Mesenchymal stem cell (in vitro differentiated cells and primary cell): ENCODE data around the gene NRG2.

Experiments
- DNase-seq: peaks from one replicate; pipeline ENCODE4 v3.0.0-alpha.2; 2013
- H2AFZ ChIP-seq: one replicate; pipeline ENCODE4 v1.6.1; 2013; ENCODE audit warnings: low read depth, mild to moderate bottlenecking, control low read depth, inconsistent platforms, low read length, moderate library complexity
- H2AK5ac ChIP-seq: 2 replicates; pipeline ENCODE4 v1.6.1; 2013; ENCODE audit warnings: low read length, moderate library complexity, mild to moderate bottlenecking, inconsistent platforms; ENCODE audit not compliant: severe bottlenecking
- H2BK120ac ChIP-seq: one replicate; pipeline ENCODE4 v1.6.1; 2013; ENCODE audit warnings: low read depth, mild to moderate bottlenecking, inconsistent platforms, low read length, moderate library complexity
- H2BK12ac ChIP-seq, 2 experiments: one replicate each; pipeline ENCODE4 v1.6.1; 2013; ENCODE audit warnings: inconsistent platforms in 2 of 2, low read length in 2 of 2, mild to moderate bottlenecking in 2 of 2, moderate library complexity in 2 of 2, control low read depth in 1 of 2
- H2BK15ac ChIP-seq: one replicate; pipeline ENCODE4 v1.6.1; 2013; ENCODE audit warnings: mild to moderate bottlenecking, low read depth, inconsistent platforms; ENCODE audit not compliant: poor library complexity, severe bottlenecking
- H2BK5ac ChIP-seq: 2 replicates; pipeline ENCODE4 v1.6.1; 2013; ENCODE audit warnings: low read depth, mild to moderate bottlenecking, low read length, control low read depth, inconsistent platforms; ENCODE audit not compliant: poor library complexity, severe bottlenecking
- H3K14ac ChIP-seq, 2 experiments: one replicate each; pipeline ENCODE4 v1.6.1; 2013; ENCODE audit warnings: inconsistent platforms in 2 of 2, low read length in 2 of 2, control low read depth in 1 of 2, mild to moderate bottlenecking in 1 of 2, moderate library complexity in 1 of 2
- H3K18ac ChIP-seq, 2 experiments: one replicate each; pipeline ENCODE4 v1.6.1; 2013; ENCODE audit warnings: inconsistent platforms in 2 of 2, low read length in 2 of 2, control low read depth in 1 of 2, low read depth in 1 of 2, mild to moderate bottlenecking in 1 of 2
- H3K23ac ChIP-seq, 2 experiments: one replicate each; pipeline ENCODE4 v1.6.1; 2013; ENCODE audit warnings: inconsistent platforms in 2 of 2, low read length in 2 of 2, mild to moderate bottlenecking in 2 of 2, moderate library complexity in 2 of 2, control low read depth in 1 of 2
- H3K27ac ChIP-seq: 2 replicates; pipeline ENCODE4 v1.5.1; 2013; ENCODE audit warnings: mild to moderate bottlenecking, moderate library complexity, low read length, control low read depth, inconsistent platforms; ENCODE audit not compliant: poor library complexity, severe bottlenecking
- H3K27me3 ChIP-seq, 2 experiments: 2 replicates each; pipeline versions ENCODE4 v1.6.1 to v1.7.0; 2013; ENCODE audit warnings: low read length in 2 of 2, mild to moderate bottlenecking in 2 of 2, moderate library complexity in 2 of 2, control low read depth in 1 of 2, inconsistent platforms in 1 of 2; ENCODE audit not compliant: control insufficient read depth in 1 of 2, insufficient read depth in 1 of 2
- H3K36me3 ChIP-seq, 2 experiments: 2 replicates each; pipeline versions ENCODE4 v1.6.1 to v1.7.0; 2013; ENCODE audit warnings: low read length in 2 of 2, control low read depth in 1 of 2, inconsistent platforms in 1 of 2, low read depth in 1 of 2, mild to moderate bottlenecking in 1 of 2; ENCODE audit not compliant: insufficient read depth in 2 of 2, control insufficient read depth in 1 of 2
- H3K4ac ChIP-seq, 2 experiments: one replicate each; pipeline ENCODE4 v1.6.1; 2013; ENCODE audit warnings: inconsistent platforms in 2 of 2, low read length in 2 of 2, mild to moderate bottlenecking in 2 of 2, moderate library complexity in 2 of 2, control low read depth in 1 of 2, low read depth in 1 of 2
- H3K4me1 ChIP-seq: 2 replicates; pipeline ENCODE4 v1.6.1; 2013; ENCODE audit warnings: low read depth, low read length, control low read depth; ENCODE audit not compliant: control insufficient read depth, insufficient read depth
- H3K4me2 ChIP-seq: 2 replicates; pipeline ENCODE4 v1.6.1; 2013; ENCODE audit warnings: low read length, mild to moderate bottlenecking, inconsistent platforms; ENCODE audit not compliant: poor library complexity, severe bottlenecking
- H3K4me3 ChIP-seq, 2 experiments: 2 replicates each; pipeline versions ENCODE4 v1.5.1 to v1.7.0; 2013; ENCODE audit warnings: low read length in 2 of 2, mild to moderate bottlenecking in 2 of 2, control low read depth in 1 of 2, low read depth in 1 of 2; ENCODE audit not compliant: insufficient read depth in 1 of 2
- H3K79me1 ChIP-seq: replicated peaks from 2 replicates; pipeline ENCODE4 v1.6.1; 2013; ENCODE audit warnings: mild to moderate bottlenecking, control low read depth, low read length, inconsistent platforms; ENCODE audit not compliant: poor library complexity, severe bottlenecking
- H3K9ac ChIP-seq: 2 replicates; pipeline ENCODE4 v1.7.0; 2013; ENCODE audit warnings: mild to moderate bottlenecking, low read length, moderate library complexity
- H3K9me3 ChIP-seq: 2 replicates; pipeline ENCODE4 v1.7.0; 2013; ENCODE audit warnings: mild to moderate bottlenecking, low read length; ENCODE audit not compliant: control insufficient read depth
- H4K8ac ChIP-seq: one replicate; pipeline ENCODE4 v1.6.1; 2013; ENCODE audit warnings: inconsistent platforms, mild to moderate bottlenecking, low read length, moderate library complexity
- H4K91ac ChIP-seq: one replicate; pipeline ENCODE4 v1.6.1; 2013; ENCODE audit warnings: mild to moderate bottlenecking, low read length, inconsistent platforms
- WGBS: methylation state at CpG from one replicate; pipeline ENCODE4 v1.1.7; 2013; ENCODE audit warnings: mixed read lengths; 5-methylcytosine and 5-hydroxymethylcytosine counted together

NRG2 gene

GRCh38 chr5:139823757-139824355 lies 219.2 kb downstream of the NRG2 start:
- H2BK12ac ChIP-seq = no peak overlapping the region
- no peak overlapping the region for H3K23ac ChIP-seq
- H3K4me1 ChIP-seq = no peaks in the 10 kb centered on the region
- no peak overlapping the region for H3K18ac ChIP-seq
- no peak overlapping the region for H3K4me3 ChIP-seq
- H3K4ac ChIP-seq = no peak overlapping the region
- H2AFZ ChIP-seq = no peak overlapping the region
- no peak overlapping the region for H4K8ac ChIP-seq
- no peaks in the 10 kb centered on the region for H3K79me1 ChIP-seq
- no peak overlapping the region for H2BK120ac ChIP-seq
- H2AK5ac ChIP-seq = no peak overlapping the region
- peaks cover 14% of the 10 kb centered on the region for H3K9me3 ChIP-seq
- no peak overlapping the region for H2BK5ac ChIP-seq
- H3K27me3 ChIP-seq = peaks cover 72 to 85% of the 10 kb centered on the region in 2 experiments
- H3K4me2 ChIP-seq = no peak overlapping the region
- no peak overlapping the region for H3K27ac ChIP-seq
- H3K14ac ChIP-seq = no peak overlapping the region
- no peak overlapping the region for H3K9ac ChIP-seq
- WGBS = 94% methylated on average over 7 of the region's 7 CpGs
- H2BK15ac ChIP-seq = no peak overlapping the region
- no peaks in the 10 kb centered on the region for H3K36me3 ChIP-seq
- no peak overlapping the region for H4K91ac ChIP-seq
- no peak for DNase-seq

GRCh38 chr5:139822553-139823425 lies 220.3 kb downstream of the NRG2 start:
- Histone ChIP-seq H2AFZ (no peak overlapping the region), H2BK12ac (no peak overlapping the region), H2BK120ac (no peak overlapping the region), H2BK15ac (no peak overlapping the region), H4K91ac (no peak overlapping the region), H3K9ac (no peak overlapping the region), H3K4me2 (no peak overlapping the region), H3K4me3 (no peak overlapping the region), H3K23ac (no peak overlapping the region), H3K9me3 (peaks cover 20% of the 10 kb centered on the region), H3K36me3 (no peaks in the 10 kb centered on the region), H2BK5ac (no peak overlapping the region), H3K14ac (no peak overlapping the region), H3K4me1 (no peaks in the 10 kb centered on the region), H3K18ac (no peak overlapping the region), H3K79me1 (no peaks in the 10 kb centered on the region), H3K27me3 (peaks cover 64 to 84% of the 10 kb centered on the region in 2 experiments), H2AK5ac (no peak overlapping the region), H4K8ac (no peak overlapping the region), H3K4ac (no peak overlapping the region), H3K27ac (no peak overlapping the region)
- WGBS = 77% methylated on average over 25 of the region's 25 CpGs
- no peak for DNase-seq

- DNase-seq = no peak
- H2BK120ac ChIP-seq = no peak overlapping the region
- no peaks in the 10 kb centered on the region for H3K4me1 ChIP-seq
- H3K14ac ChIP-seq = no peak overlapping the region
- H3K27ac ChIP-seq = no peak overlapping the region
- no peak overlapping the region for H3K9ac ChIP-seq
- H3K23ac ChIP-seq = no peak overlapping the region
- no peak overlapping the region for H4K91ac ChIP-seq
- H3K4ac ChIP-seq = no peak overlapping the region
- H3K18ac ChIP-seq = no peak overlapping the region
- H2AFZ ChIP-seq = no peak overlapping the region
- H3K79me1 ChIP-seq = no peaks in the 10 kb centered on the region
- H4K8ac ChIP-seq = no peak overlapping the region
- 85% methylated on average over 11 of the region's 11 CpGs for WGBS
- H3K27me3 ChIP-seq = peaks cover 64 to 84% of the 10 kb centered on the region in 2 experiments
- H3K4me2 ChIP-seq = no peak overlapping the region
- H2BK12ac ChIP-seq = no peak overlapping the region
- no peaks in the 10 kb centered on the region for H3K36me3 ChIP-seq
- peaks cover 20% of the 10 kb centered on the region for H3K9me3 ChIP-seq
- H2BK15ac ChIP-seq = no peak overlapping the region
- H2BK5ac ChIP-seq = no peak overlapping the region
- H3K4me3 ChIP-seq = no peak overlapping the region
- no peak overlapping the region for H2AK5ac ChIP-seq
Observed at GRCh38 chr5:139821806-139822552, 221.1 kb downstream of the NRG2 start.

- H2BK5ac ChIP-seq = no peak overlapping the region
- H3K18ac ChIP-seq = no peak overlapping the region
- H3K4me2 ChIP-seq = no peak overlapping the region
- H3K27me3 ChIP-seq = peaks cover 63 to 84% of the 10 kb centered on the region in 2 experiments
- no peak overlapping the region for H2BK15ac ChIP-seq
- H3K4me1 ChIP-seq = no peaks in the 10 kb centered on the region
- no peak overlapping the region for H3K23ac ChIP-seq
- H2AFZ ChIP-seq = no peak overlapping the region
- peaks cover 16% of the 10 kb centered on the region for H3K9me3 ChIP-seq
- DNase-seq = no peak
- H3K4me3 ChIP-seq = no peak overlapping the region
- H3K4ac ChIP-seq = no peak overlapping the region
- H2AK5ac ChIP-seq = no peak overlapping the region
- H4K91ac ChIP-seq = no peak overlapping the region
- H2BK120ac ChIP-seq = no peak overlapping the region
- H3K27ac ChIP-seq = no peak overlapping the region
- no peak overlapping the region for H2BK12ac ChIP-seq
- no peak overlapping the region for H3K9ac ChIP-seq
- no peaks in the 10 kb centered on the region for H3K79me1 ChIP-seq
- H3K14ac ChIP-seq = no peak overlapping the region
- H3K36me3 ChIP-seq = no peaks in the 10 kb centered on the region
- 73% methylated on average over 4 of the region's 4 CpGs for WGBS
- no peak overlapping the region for H4K8ac ChIP-seq
Observed at GRCh38 chr5:139820606-139821005, 222.5 kb downstream of the NRG2 start.
